HG02763 (cell line): ENCODE results near the gene NINJ1.
A peak's percentile ranks its signal among the peaks of the same experiment; 100 is the strongest.
"Not testable (repeated sequence)": the region's sequence is repeated elsewhere in the genome, so short reads cannot be mapped to it uniquely, and the experiment has no call there.

ENCODE experiments used
- ATAC-seq: cut with Tn5 transposase; IDR thresholded peaks from one replicate; pipeline ENCODE4 v1.9.1; 2021; ENCODE audit warnings: mild to moderate bottlenecking, moderate library complexity; ENCODE audit not compliant: unreplicated experiment

The NINJ1 gene

GRCh38 chr9:93161786-93162562, 27.9 kb upstream of the NINJ1 start:
- ATAC-seq, result no peak

DNA sequence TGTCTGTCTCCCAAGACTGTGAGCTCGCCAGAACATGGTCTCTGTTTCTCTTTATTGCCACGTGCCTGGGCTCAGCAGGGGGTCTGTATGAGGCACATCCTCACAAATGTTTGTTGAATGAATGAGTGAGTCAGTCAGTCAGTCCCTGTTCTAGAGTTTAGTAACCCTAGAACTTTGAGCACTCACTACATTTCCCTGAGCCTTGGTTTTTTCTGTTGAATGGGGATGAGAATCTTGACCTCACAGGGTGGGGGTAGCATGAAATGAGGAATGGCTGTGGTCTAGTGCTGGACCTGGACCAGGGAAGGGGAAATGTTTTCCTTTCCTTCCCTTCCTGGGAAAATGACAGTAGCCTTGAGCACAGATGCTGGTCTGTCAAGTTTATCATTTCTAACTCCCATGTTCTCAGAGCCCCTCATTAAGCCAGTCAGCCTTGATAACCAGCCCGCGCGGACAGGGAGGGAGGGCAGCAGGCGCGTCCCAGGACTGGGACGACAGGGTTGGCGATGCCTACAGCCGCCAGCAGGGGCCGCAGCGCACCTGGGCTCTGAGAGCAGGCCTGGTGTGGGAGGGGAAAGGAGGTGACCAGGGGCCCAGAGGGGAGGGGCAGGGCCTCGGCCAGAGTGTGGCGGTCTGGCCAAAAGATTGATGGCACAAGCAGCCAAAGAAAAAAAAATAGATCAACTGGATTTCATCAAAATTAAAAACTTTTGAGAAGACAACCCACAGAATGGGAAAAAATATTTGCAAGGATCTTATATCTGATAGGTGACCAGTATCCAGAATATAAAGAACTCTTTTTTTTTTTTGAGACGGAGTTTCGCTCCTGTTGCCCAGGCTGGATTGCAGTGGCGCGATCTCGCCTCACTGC, 25.8 kb upstream of the NINJ1 start:
- ATAC-seq, result peak; percentile 87

DNA sequence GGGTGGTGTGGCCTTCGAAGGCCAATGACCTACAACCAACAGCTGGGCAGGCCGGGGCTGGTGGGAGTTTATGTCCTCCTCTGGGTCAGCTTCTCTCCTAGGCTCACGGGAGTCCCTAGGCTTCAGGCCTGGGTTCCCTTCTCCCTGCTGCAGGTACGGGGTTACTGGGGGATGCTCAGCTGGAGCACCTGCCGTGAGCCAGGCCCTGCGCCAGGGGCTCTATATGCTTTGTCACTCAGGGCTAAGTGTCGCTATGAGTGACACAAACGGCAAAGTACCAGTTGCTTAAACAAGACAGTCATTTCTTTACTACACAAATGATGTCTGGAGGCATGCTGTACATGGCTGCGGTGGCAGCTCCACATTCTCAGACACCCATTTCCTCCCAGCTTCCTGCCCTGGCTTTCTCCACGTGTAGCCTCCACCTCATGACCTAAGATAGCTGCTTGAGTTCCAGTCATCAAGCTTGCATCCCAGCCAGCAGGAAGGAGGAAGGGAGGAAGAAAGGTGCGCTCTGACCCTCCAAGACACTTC, 22.5 kb upstream of the NINJ1 start:
- no peak for ATAC-seq

DNA sequence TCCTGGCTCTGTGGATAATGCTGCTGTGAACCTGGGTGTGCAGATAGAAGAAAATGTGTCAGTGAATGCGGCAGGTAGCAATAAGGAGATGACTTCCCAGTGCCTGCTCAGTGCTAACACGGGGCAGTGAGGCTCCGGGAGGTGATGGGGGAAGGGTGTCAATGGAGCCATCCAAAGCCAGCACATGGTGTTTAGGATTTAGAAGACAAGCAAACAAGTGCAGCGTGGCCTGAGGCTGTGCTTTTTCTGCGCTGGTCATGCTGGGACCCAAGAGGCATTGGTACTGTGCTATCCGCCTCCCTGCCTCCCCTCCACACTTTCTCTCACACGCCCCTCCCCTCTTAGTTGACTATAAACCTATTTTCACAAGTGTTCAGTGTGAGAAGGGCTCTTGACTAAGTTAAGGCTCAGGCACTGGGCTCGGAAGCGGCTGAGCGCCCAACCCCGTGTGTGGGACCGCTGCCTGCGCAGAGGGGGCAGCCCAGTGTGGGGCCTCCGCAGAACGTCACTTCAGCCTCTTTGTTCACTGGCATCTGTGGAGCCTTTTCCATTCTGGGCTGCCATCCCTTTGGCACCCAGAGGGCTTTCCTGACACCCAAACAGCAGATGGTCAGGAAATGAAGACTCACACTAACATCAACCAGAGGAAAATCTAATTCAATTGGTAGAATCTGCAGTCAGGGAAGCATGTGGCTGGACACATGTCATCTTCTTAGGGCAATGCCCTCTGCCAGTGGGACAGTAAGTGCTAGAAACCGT, 21.8 kb upstream of the NINJ1 start:
- no peak for ATAC-seq

DNA sequence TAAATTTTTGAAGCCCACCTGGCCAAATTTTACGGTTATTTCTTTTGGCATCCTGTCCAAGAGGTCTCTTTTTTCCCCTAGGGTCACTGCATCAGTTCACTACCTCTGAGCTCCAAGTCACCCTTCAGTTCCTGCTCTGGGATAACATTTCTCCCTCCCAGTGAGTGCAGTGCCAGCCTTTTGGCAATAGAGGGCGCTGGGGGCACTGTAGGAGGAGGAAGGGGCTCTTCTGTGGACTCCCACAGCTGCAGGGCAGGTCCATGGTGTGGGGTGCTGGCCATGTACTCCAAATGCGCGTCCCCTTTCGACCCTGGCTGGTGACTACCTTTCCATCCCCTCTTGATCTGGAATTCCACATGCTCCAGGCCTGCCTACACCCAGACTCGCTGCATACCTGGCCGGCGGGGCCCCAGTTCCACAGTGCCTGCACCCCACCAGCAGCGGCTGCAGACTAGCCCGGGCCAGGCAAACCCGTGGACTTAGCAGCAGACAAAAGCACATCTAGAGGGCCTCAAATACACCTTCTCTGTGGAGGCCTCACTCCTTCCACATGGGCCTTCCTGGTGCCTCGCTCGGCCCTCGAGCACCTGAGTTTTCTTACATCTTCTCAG, 20.3 kb upstream of the NINJ1 start:
- no peak for ATAC-seq

DNA sequence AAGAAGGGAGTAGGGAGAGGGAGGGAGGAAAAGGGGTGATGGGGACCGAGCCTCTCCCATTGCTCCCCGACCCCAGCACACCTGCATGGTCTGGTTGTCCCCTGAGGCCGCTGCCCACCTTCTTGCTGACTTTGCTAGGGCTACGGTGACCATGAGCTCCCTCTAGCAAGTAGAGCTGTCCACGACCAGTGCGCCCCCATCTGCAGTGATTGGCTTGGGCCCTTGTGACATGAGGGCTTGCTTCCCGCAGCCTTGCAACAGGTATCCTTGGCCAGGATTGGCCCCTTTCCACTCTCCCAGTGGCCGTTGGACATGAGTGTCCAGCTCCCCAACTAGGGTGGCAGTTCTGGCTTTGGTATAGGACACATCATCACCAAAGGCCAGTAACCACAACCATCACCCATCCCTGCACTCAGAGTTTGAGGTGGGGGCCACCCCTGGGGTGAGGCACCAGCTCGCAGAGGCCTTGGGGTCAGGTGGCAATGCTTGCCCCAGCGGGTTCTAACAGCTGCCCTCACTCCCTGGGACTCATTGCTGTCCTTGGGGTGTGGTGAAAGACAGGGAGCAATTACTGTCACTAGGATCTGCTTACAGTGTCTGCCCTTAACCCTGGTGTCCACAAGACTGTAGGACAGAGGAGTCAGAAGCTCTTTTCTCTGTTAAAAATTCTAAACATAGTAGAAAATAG, 17.2 kb upstream of the NINJ1 start:
- no peak for ATAC-seq

- no peak for ATAC-seq
Observed at GRCh38 chr9:93149361-93149760, 15.3 kb upstream of the NINJ1 start.

GRCh38 chr9:93148721-93149120, 14.7 kb upstream of the NINJ1 start:
- ATAC-seq, result no peak

DNA sequence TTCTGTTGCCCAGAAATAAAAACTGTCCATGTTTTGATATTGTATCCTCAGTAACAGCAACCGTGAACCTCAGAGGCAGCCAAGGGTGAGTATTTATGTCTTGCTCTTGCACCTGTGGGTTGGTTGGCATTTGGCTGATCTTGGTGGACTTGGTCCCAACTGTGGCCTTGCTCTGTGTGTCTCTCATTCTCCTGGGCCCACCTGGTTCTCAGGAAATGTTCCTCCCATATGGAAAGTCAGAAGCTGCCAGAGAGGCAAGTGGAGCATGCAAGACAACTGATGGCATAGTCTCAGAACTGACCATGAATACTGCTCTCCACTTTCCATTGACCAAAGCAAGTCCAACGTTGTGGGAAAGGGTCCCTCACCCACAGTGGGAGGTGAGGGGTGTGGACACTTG, 13.6 kb upstream of the NINJ1 start:
- ATAC-seq, result no peak

GRCh38 chr9:93146696-93147095, 12.6 kb upstream of the NINJ1 start:
- ATAC-seq, result not testable (repeated sequence)

- no peak for ATAC-seq
Observed at GRCh38 chr9:93143830-93144530, 9.9 kb upstream of the NINJ1 start.

GRCh38 chr9:93141771-93142483, 7.9 kb upstream of the NINJ1 start:
- no peak for ATAC-seq

DNA sequence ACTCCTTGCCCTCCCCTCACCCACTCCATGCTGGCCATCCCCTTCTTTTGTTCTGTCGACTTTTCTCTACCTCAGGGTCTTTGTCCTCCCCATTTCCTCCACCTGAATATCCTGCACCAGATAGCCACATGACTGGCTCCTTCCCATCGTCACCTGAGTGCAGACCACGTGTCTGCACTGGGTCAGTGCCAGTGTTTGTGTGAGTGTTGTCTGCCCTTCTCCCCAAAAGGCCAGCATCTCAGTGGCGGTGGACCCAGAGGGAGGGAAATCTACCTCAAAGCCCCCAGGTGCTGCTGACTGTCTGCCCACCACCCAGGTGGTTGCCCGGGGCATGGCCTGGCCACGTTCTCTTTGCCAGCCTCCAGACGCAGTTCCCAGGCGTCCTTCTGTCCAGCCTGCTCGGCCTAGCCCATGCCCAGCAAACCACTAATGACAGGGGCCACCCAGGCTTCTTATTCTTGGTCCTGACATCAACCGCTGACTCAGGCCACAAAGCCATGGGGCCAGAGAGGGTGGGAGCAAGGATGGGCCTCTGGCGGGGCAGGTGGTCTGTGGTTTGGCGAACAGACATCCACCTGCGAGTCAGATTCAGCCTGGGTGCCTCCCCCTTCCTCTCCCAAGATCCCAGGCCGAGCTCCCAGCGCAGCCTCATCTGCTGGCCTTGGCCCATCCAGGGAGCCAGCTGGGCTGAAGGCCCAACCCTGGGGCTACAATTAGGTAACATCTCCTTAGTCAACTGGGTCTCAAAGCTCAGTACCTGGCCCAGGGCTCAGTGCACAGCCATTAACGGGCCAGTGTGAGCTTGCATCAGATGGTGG, 5.5 kb upstream of the NINJ1 start:
- ATAC-seq, result no peak

- ATAC-seq, result no peak
Observed at GRCh38 chr9:93138171-93138764, 4.2 kb upstream of the NINJ1 start.

- ATAC-seq, result no peak
Observed at GRCh38 chr9:93137362-93137761, 3.3 kb upstream of the NINJ1 start.

- ATAC-seq, result no peak
Observed at GRCh38 chr9:93136011-93136440, 2.0 kb upstream of the NINJ1 start.

DNA sequence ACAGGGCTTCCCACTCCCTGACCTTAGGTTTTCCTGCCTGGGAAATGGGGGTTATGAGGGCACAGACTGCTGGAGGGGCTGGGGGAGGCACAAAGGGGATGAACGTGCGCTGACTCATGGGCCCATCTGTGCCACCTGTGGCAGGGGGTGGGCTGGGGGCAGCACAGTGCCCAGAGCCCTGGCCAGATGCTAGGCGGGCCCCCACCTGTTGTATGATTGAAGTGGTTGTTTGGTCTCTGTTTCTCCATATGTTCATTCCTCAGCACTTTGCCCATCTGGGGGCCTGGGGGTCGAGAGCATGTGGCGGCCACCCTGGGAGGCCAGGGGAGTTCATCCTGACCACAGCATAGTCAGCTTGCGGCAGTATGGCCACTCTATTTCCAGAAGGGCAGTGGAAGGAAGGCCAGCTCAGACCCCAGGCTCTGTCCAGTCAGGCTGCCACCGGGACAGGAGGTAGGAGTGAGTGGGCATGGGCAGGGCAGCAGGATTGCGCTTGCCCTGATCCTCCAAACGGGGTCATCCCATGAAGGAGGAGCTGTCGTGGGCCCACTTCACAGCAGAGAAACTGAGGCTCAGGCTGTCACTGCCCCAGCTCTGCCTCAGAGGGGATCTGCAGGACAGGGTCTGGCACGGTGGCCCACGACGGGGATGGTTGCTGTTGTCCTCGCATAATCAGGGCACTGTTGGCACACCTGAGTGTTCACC, 841 bp upstream of the NINJ1 start:
- no peak for ATAC-seq
